ENCODE results near the gene TTC16.

The TTC16 gene

DNA sequence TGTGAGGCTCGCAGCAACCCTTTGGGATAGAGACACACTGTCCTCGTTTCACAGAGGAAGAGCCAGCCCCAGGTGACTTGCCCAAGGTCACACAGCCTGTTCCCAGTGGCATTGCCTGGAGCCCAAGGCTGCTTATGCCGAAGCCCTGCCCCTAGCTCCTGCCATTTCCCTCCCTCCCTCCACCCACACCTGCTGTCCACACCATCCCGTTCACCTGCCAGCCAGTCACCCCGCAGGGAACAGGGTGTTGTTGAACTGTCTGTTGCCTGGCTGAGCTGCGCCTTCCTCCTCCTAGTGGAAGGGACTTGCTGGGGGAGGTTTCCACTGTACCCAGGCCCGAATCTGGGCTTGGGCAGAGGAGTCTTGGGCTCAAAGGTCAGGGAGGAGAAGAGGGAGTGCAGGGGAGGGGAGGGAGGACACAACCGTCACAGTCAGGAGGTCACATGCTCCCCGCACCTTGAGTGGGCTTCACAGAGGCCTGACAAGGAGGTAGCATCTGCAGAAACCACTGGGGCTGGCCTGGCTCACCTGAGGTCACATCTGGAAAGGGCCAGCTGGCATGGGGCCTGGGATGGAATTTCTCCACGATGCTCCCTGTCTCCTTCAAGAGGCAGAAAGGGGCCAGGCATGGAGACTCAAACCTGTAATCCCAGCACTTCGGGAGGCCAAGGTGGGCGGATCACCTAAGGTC is 6.3 kb downstream of the TTC16 start:
- DNase-seq, result no peak

DNA sequence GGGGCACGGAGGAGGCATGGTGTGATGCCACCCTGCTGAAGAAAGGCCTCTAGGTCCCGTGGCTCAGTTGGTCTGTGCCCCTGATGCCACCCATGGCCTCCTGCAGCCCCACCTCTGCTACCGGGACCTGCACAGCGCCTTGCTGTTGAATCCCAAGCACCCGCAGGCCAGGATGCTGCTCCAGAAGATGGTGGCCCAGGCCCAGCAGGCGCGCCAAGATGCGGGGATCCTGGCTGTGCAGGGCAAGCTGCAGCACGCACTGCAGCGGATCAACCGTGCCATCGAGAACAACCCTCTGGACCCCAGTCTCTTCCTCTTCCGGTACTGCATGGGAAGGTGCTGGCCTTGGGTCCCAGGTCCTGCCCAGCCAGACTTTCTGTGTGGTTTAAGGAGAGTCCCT is 7.1 kb downstream of the TTC16 start:
- no peak for DNase-seq

DNA sequence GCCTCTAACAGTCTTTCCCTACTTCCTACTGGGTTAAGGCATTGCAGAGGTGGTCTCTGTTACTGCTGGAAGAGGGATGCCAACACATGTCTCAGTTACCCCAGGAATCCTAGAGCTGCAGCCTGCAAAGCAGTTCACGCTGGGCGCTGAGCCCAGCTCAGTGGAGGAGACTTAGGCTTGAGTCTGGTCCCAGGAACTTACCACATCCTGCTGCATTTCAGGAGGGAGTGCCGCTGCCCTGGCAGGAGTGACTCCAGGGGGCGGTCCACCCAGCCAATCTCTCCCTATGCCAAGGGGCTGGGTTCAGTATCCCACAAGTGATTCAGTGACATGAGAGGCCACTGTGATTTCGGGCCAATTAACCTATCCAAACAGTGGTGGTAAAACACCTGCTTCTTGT is 7.6 kb downstream of the TTC16 start:
- DNase-seq, result no peak

DNA sequence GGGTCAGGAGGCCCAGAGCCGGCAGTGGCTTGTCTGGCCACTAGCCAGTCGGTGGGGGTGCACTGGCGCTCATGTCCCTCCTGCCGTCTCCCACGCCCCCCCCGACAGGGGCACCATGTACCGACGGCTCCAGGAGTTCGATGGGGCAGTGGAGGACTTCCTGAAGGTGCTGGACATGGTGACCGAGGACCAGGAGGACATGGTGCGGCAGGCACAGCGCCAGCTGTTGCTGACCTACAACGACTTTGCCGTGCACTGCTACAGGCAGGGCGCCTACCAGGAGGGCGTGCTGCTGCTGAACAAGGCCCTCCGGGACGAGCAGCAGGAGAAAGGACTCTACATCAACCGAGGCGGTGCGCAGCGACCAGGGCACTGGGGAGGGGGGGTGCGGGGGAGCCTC is 8.1 kb downstream of the TTC16 start:
- DNase-seq, result no peak

DNA sequence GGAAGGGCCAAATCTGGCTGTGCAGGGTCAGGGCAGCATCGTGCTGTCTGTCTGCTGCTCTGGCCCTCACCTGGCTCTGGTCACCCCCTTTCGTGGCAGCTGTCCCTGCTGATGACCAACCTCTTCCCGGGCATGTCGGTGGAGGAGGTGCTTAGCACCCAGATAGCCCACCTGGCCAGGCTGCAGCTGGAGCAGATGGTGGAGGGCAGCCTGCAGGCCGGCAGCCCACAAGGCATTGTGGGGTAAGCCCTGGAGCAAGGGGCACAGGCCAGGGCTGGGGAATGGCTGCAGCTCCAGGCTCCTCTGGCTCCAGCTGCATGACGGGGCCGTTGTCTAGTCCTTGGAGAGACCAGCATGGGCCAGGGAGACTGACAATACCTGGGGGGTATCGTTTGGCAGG is 11.0 kb downstream of the TTC16 start:
- no peak for DNase-seq

DNA sequence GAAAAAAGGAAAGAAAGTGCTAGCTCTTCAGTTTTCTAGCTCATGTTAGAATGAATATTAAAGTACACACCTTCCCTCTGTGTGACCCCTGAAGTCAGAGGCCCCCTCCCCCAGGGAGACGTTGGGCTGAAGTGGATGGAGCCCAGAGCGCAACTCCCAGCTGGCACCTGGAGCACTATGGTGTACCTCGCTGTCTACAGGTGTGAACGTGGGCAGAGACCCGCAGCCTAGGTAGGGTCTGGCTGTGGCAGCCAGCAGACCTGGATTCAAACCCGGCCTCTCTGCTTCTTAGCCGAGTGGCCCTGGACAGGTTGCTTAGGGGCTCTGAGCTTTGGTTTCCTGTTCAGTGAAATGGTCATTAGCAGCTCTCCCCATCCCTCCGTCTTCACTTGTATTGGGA is 12.9 kb downstream of the TTC16 start:
- no peak for DNase-seq

DNA sequence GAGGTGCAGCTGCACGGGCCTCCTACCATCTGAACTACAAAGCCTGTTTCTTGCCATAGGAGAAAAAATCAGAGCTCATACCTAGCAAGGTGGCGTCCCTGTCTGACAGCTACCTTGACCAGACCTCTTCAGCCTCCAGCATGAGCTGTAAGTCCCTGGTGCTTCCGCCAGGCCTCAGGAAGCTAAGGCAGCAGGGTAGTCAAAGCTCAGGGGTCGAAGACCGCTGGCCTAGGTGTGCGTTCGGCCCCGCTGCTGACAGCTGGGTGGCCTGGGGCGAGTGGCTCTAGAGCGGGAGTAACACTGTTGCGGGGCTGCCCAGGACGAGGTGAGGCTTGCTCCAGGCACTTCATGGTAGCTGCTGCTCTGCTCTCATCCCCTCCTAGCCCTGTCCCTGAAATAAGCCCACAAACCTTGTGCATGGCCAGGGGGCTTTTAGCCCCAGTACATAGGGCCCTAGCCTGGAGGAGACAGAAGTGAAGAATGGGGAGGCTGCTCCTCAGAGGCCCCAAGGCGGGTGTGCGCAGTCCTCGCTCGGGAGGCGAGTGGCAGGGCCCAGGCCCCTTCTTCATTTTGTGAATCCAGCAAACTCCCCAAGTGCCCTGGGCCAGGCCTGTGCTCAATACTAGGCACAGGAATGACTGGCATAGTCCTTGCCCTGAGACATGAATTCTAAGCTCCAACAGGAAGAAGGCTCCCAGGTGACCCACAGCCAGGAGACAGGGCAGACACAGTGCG is 13.8 kb downstream of the TTC16 start:
- DNase-seq, result no peak

DNA sequence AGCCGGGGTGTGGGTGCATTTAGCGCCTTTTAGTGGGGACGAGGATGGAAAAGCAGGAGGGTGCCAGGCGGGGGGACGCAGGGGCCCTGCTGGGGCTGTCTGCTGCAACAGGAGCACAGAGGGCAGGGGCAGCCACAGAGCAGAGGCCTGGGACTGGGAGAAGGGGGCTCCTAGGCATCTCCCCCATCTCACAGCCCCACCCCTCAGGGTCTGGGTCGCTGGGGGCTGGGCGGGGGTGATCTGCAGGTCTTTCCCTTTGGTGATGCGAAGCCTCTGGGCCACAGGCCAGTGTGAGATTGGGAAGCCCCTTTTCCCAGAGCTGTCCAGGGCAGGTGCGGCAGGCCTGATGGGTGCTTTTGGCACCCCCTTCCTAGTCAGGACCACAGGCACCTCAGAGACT is 14.4 kb downstream of the TTC16 start:
- DNase-seq, result no peak

DNA sequence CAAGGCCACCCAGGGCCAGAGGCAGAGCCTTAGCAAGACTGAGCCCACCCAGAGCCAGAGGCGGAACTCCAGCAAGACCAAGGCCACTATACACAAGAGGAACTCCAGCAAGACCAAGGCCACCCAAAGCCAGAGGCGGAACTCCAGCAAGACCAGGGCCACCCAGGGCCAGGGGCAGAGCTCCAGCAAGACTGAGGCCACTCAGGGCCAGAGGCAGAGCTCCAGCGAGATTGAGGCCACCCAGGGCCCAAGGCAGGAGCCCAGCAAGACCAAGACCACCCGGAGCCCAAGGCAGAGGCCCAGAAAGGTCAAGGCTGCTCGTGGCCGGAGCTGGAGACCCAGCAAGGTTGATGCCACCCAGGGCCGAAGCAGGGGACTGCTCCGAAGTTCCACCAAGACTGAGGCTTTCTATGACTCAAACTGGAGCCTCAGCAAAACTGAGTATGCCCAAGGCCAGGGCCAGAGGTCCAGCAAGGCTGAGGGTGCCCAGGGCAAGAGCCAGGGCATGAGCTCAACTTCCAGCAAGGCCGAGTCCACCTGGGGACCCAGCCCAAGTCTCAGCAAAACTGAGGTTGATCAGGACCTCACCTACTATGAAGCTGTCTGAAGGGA is 15.0 kb downstream of the TTC16 start:
- DNase-seq, result no peak

DNA sequence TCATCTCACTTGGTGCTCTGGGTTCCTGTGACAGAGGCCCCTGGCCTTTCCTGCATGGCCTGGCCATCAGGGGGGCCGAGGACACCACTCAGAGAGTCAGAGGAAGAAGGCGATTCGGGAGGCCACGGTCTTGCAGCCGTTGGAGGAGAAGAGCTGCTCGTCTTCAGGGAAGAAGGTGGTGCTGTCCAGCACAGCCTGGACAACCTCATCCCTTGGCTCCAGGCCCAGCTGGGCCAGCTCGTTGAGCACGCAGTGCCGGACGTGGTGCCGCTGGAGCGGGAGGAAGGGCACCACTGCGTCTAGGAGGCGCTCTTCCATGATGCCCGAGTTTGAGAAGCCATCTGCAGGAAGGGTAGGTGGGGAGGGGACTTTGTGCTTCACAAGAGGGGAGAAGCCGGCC is 16.1 kb downstream of the TTC16 start:
- no peak for DNase-seq

DNA sequence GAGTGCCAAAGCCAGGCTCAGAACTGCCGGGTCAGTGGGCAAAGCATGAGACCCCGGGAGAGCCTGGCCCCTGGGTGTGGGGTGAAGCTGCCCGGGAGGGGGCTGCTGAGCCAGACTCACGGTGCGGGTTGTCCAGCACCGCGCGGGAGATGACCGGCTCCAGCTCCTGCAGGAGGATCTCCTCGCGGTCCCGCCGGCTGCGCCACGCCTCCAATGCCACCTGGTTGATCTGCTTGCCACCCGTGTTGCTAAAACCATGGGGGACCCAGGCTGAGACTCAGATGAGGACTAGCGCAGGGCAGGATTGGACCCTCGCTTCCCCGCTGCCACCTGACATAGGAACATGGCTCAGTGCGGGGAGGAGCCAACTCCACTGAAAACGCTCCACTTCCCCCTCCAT is 16.6 kb downstream of the TTC16 start:
- DNase-seq, result no peak

DNA sequence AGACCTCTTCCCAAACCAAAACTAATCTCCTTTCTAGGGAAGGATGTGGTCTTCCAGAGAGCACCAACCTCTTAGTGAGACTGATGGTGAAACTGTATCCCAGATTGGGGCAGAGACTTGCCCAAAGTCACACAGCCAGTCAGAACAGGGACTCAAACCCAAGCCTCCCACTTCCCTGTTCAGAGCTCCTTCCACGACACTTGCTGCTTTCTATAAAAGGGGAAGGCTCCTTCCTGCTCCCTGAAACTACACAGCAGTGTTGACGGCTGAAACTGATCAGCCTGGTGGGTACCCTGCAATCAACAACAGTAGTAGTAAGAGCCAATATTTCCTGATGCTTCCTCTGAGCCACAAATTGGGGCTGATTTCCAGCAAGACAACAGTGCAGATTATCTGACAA is 17.7 kb downstream of the TTC16 start:
- DNase-seq, result no peak

DNA sequence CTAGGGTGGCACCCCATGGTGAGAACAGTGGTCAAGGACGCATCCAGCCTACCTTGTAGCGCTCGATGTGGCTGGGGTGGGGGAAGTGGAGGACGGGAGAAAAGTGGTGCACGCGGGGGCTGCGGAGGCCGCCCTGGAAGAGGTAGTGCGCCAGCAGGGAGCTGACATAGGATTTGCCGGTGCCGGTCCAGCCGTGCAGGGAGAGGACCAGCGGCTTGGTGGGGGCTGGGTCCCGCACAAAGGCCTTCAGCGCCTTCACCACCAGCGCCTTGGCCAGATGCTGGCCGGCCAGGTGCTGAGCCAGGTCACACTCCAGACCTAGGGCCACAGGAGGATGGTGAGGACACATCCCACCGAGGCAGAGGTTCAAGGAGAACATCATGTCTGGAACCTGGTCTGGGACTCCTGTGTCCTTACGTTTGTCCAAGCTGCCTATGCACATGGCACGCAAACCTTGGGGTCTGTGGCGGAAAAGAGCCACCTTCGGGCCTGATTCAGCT is 18.4 kb downstream of the TTC16 start:
- DNase-seq, result no peak

DNA sequence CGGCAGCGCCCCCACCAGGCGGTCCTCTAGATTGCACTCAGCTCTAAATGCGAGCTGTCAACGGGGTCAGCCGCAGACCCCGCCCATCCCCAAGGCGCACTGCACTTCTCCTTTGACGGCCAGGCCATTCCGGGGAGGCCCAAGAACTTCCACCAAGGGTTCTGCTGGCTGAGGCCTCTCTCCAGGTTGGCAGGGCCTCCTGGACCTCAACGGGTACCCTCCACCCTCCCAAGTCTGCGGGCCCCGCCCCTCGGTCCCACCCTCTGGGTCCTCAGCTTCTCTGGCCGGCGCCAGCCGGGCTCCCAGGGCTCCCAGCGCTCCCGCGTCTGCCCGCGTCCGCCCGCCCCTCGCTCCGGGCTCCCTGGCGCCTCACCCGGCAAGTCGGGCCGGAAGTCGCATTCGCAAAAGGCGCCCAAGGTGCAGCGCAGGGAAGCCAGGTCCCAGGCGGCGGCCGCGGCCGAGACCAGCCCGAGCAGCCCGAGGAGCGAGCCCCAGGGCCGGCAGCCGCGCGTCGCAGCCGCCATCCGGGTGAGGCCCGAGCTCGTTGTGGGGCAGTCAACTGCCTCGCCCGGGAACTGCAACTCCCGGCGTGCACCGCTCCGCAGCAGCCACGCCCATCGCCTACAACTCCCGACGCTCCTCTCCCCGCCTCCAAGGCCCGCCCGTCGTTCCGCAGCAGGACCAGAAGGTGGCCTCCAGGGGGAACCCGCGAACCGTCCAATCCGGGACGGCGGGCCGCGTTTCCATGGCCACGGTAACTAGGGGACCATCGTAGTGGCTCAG is 19.1 kb downstream of the TTC16 start, which contains the start of gene TOR2A:
TOR2A (minus strand) TSS at position 548 of the 783 bp plus-strand sequence; CDS start at position 524, 24 bp downstream.
- peak; percentile 97 for DNase-seq

DNA sequence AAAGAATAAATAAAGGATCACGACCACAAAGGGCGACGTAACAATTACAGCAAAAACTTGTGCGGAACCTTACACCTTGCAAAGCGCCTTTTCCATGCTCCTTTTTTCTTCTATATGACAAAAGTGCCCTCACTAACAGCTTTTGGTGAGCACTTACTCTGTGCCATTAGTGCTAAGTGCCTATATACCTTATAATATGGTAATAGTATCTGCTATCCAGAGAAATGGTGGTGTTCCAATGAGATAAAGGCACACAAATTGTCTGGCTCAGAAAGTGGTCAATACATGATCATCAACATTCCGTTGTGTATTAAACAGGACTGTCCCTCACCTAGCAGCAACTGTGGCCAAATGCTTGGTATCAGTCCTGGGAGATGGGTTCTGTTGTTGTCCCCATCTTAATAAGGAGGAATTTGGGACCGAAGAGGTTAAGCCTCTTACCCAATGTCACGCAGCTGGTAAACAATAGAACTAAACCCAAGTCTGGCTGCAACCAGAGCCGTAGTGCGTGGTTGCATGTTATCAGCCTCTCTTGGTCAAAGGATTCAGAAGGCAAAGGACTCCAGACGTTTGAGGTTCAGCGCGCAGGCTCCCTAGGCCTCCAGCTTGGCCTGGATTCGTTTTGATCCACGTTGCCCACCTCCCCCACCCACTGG is 19.8 kb downstream of the TTC16 start:
- DNase-seq, result no peak

DNA sequence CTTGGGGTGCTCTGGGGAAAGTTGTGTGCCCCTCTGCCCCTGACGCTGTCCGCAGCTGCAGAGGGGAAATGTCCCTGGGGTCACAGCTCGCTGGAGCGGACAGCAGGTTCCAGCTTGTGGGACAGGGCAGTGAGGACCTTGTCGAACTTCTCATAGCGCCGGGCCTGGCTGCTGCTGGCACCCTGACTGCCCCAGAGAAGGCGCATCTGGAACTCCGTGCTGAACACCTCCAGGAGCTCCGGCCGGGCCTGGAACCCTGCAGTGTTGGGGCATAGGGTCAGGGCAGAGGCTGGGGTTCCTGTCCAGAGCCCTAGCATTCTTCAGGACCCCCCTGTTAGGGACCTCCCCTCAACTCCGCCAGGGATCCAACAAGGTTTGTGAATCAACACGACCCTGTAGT is 22.8 kb downstream of the TTC16 start:
- DNase-seq, result no peak

DNA sequence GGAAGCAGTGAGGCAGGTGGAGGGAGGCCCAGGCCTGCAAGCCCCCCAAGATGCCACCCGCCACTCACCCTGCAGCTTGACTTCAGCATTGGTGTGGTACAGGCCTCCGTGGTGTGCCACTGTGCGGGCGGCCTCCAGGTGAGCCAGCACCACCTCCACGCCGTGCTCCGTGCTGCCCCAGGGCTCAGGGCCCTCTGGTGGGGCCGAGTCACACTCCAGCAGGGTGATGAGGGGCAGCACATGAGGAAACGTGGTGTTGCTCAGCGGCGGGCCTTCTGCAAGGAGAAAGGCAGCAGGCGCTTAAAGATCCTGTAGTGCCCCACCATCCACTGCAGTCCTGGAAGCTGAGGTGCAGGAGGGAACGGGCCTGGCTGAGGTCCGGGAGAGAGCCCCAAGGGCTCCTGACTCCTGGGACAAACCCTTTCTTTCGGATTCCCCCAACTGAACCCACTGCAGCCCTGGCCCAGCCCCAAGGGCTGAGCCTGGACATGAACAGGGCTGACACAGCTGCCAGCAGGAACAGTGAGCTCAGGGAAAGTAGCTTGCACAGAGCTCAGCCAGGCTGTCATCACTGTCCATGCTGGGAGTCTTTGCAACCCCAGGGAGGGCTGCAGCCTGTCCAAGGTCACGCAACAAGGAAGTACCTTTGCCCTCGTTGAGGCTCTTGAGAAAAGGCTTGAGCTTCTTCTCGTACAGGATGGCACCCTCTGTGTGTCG is 23.9 kb downstream of the TTC16 start:
- DNase-seq, result no peak

DNA sequence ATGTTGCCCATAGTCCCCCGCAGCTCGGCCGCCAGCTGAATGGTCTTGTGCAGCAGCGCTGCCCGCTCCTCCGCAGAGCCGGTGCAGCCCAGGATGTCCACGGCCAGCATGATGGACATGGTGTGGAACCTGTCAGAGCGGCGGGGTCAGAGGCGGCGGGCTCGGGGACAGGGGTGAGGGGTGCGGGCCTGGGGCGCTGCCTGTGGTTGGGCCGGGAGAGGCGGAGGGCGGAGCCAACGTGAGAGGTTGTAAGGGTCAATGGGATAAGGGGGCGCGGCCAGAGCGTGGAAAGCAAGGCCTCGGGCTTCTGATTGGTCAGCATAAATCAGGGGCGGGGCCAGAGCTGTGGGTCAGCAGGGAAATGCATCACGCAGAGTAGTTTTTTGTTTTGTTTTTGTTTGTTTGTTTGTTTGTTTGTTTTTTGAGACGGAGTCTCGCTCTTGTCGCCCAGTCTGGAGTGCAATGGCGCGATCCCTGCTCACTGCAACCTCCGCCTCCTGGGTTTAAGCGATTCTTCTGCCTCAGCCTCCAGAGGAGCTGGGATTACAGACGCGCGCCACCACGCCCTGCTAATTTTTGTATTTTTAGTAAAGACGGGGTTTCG is 26.1 kb downstream of the TTC16 start:
- DNase-seq, result no peak

DNA sequence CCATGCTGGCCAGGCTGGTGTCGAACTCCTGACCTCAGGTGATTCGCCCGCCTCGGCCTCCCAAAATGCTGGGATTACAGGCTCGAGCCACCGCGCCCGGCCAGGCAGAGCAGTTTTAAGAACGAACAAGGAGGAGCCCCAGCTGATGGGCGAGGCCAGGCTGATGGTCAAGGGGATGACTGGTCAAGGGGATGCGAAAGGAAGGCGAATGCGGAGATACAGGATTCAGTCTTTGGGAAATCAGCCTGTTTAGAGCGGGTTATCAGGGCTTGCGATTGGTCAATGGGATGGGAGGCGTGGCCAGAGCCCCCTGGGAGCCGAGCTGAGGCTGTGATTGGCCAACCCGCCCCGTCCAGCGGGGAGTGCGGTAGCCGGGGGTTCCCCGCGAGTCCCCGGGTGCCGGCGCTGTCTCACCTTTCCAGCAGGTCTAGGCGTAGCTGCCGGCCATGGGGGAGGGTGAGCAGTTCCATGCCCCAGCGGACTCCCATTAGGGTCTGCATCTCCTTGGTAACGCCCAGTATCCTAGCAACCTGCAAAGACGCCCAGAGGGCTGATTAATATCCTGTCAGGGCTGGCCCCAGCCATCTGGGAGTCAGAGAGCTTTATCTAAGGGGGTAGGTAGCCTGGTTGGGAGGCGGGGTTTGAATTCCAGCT is 26.7 kb downstream of the TTC16 start:
- DNase-seq, result no peak

DNA sequence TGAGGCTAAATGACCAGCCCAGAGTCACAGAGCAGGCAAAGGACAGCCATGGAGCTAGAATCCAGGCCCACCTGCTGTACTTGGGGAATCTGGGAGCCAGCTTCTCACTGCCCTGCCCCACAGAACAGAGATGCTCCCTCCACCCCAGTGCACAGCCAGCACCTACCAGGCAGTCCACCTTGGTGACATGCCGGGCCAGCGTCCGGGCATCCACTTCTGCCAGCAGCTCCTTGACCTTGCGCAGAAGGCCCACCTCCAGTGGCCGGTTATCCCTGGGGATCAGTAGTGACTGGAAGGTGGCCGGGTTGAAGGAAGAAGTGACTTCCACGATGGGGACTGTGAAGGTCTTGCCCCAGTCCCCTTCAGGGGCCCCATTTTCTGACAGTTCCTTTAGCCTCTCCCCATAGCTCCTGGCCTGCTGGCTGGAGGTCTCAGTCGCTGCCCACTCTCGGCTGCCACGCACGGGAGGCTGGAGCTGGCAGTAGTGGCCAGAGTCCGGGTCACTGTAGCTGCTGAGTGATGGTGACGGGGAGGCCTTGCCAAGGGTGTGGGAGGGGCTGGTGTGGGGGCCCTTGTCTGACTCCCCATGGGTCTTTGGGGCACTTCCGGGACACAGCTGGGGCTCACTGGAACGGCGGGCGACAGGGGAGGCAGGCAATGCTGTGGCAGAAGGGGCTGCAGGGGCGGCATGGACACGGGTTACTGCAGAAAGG is 28.7 kb downstream of the TTC16 start:
- DNase-seq, result no peak

Measured in stimulated activated CD4-positive, alpha-beta T cell treated with anti-CD3 and anti-CD28 coated beads, Interleukin-12 subunit alpha, Interleukin-12 subunit beta, amount 100 ng/mL, for 4 hours (primary cell).